ENCODE data around the gene LCE3C. TPM values are rescaled to one million over a fixed set of nuclear protein-coding genes. Genes with fewer than 3 reads are reported as not detected.

Gene LCE3C
- total RNA-seq, 1 donor: not detected

Small RNAs within 50 kb of the gene (small RNA-seq; reads per million reads assigned to genes)
- not detected for gene LCE3A
- gene LCE3B: not detected

Other genes with a start within 250 kb of the LCE3C start
- under 0.01 TPM for gene FLG2, start 240.2 kb upstream of the LCE3C start, total RNA-seq
- not detected for gene CRNN, start 186.0 kb upstream of the LCE3C start, total RNA-seq
- not detected for gene LCE5A, start 89.4 kb upstream of the LCE3C start, total RNA-seq
- not detected for gene CRCT1, start 85.8 kb upstream of the LCE3C start, total RNA-seq
- gene LCE3E, start 33.5 kb upstream of the LCE3C start, total RNA-seq: not detected
- gene LCE3D, start 19.7 kb upstream of the LCE3C start, total RNA-seq: not detected
- not detected for gene LCE3B, start 13.6 kb downstream of the LCE3C start, total RNA-seq
- gene LCE3A, start 22.9 kb downstream of the LCE3C start, total RNA-seq: not detected
- not detected for gene LCE2D, start 63.1 kb downstream of the LCE3C start, total RNA-seq
- gene LCE2C, start 75.0 kb downstream of the LCE3C start, total RNA-seq: not detected
- not detected for gene LCE2B, start 85.9 kb downstream of the LCE3C start, total RNA-seq
- gene LCE2A, start 98.1 kb downstream of the LCE3C start, total RNA-seq: not detected
- not detected for gene LCE4A, start 107.9 kb downstream of the LCE3C start, total RNA-seq
- gene KPRP, start 157.8 kb downstream of the LCE3C start, total RNA-seq: not detected
- gene LCE1F, start 174.9 kb downstream of the LCE3C start, total RNA-seq: not detected
- gene LCE1E, start 186.0 kb downstream of the LCE3C start, total RNA-seq: not detected
- gene LCE1D, start 196.5 kb downstream of the LCE3C start, total RNA-seq: not detected
- not detected for gene LCE1C, start 206.4 kb downstream of the LCE3C start, total RNA-seq
- gene LCE1B, start 211.7 kb downstream of the LCE3C start, total RNA-seq: not detected
- gene LCE1A, start 227.2 kb downstream of the LCE3C start, total RNA-seq: not detected
- gene LCE6A, start 242.6 kb downstream of the LCE3C start, total RNA-seq: not detected